Keratinocyte (primary cell): ENCODE measurements around the gene ATF4. TPM values are rescaled to one million over a fixed set of nuclear protein-coding genes. Genes with fewer than 3 reads are reported as not detected.

Experiments
- DNase-seq: peaks from one replicate; pipeline ENCODE4 v3.0.0-alpha.2; 2011; ENCODE audit warnings: low read depth, missing footprints, low spot score
- FAIRE-seq: peaks from 2 replicates; lab custom pipeline; 2011; peaks lifted over from hg19 to GRCh38; lab: Jason Lieb, UNC
- H2AFZ ChIP-seq: 2 replicates; pipeline ENCODE4 v1.6.0; 2012; ENCODE audit warnings: low read length, control low read depth, inconsistent platforms; ENCODE audit not compliant: control insufficient read depth
- H3K27ac ChIP-seq: 2 replicates; pipeline ENCODE4 v1.5.1; 2011; ENCODE audit warnings: low read length; ENCODE audit not compliant: control insufficient read depth, insufficient read depth
- H3K27me3 ChIP-seq: 3 replicates; pipeline ENCODE4 v1.6.0; 2011; ENCODE audit warnings: low read length; ENCODE audit not compliant: control insufficient read depth, insufficient read depth; ENCODE audit errors: extremely low read depth
- H3K36me3 ChIP-seq, 2 experiments: 2 replicates in 1 of 2; 3 replicates in 1 of 2; pipeline ENCODE4 v1.5.1; 2011; ENCODE audit warnings: low read length in 2 of 2, mild to moderate bottlenecking in 1 of 2; ENCODE audit not compliant: control insufficient read depth in 2 of 2, insufficient read depth in 2 of 2; ENCODE audit errors: extremely low read depth in 1 of 2
- H3K4me1 ChIP-seq: 3 replicates; pipeline ENCODE4 v1.5.1; 2011; ENCODE audit warnings: low read length; ENCODE audit not compliant: control insufficient read depth, insufficient read depth; ENCODE audit errors: extremely low read depth
- H3K4me2 ChIP-seq: 3 replicates; pipeline ENCODE4 v1.6.0; 2011; ENCODE audit warnings: low read depth, low read length; ENCODE audit not compliant: control insufficient read depth, insufficient read depth; ENCODE audit errors: extremely low read depth
- H3K4me3 ChIP-seq, 3 experiments: fragments of 200-600 bp in 1 of 3; sonication (generic) in 1 of 3; 2 replicates in 2 of 3; 3 replicates in 1 of 3; pipeline ENCODE4 v1.5.1; 2011 to 2016; ENCODE audit warnings: low read length in 3 of 3, mild to moderate bottlenecking in 3 of 3, control low read depth in 2 of 3, inconsistent platforms in 1 of 3, low read depth in 1 of 3, mixed read lengths in 1 of 3, mixed run types in 1 of 3, moderate library complexity in 1 of 3; ENCODE audit not compliant: control insufficient read depth in 2 of 3, insufficient read depth in 2 of 3; ENCODE audit errors: extremely low read depth in 1 of 3
- H3K79me2 ChIP-seq: 2 replicates; pipeline ENCODE4 v1.6.0; 2012; ENCODE audit warnings: low read length; ENCODE audit not compliant: control insufficient read depth, insufficient read depth
- H3K9ac ChIP-seq: 3 replicates; pipeline ENCODE4 v1.6.0; 2011; ENCODE audit warnings: low read length; ENCODE audit not compliant: control insufficient read depth, insufficient read depth; ENCODE audit errors: extremely low read depth
- H3K9me1 ChIP-seq: 3 replicates; pipeline ENCODE4 v1.6.0; 2011; ENCODE audit warnings: low read length; ENCODE audit not compliant: control insufficient read depth, insufficient read depth; ENCODE audit errors: extremely low read depth
- H3K9me3 ChIP-seq: 2 replicates; pipeline ENCODE4 v1.5.1; 2012; ENCODE audit warnings: low read depth, low read length; ENCODE audit not compliant: control insufficient read depth
- H4K20me1 ChIP-seq: 3 replicates; pipeline ENCODE4 v1.6.0; 2011; ENCODE audit warnings: low read length; ENCODE audit not compliant: control insufficient read depth, insufficient read depth; ENCODE audit errors: extremely low read depth
- EZH2 ChIP-seq: IDR thresholded peaks from one replicate; pipeline ENCODE4 v1.6.1; 2012; ENCODE audit warnings: inconsistent platforms, mild to moderate bottlenecking, low read length, moderate library complexity
- dilution Hi-C: fragments of 300-500 bp; cut with MboI; formaldehyde crosslinking; loops from one replicate; pipeline ENCODE4 v1.7.0; 2020; ENCODE audit warnings: low sequenced_read_pairs; ENCODE audit not compliant: extremely low pct_ligation_motif_present
- polyA plus RNA-seq, 5 experiments: library from polyadenylated mRNA; depleted of rRNA in 3 of 5; stranded (reverse) in 3 of 5; stranded (forward) in 1 of 5; unstranded in 1 of 5; fragments of >200 nt; gene quantifications; 1 replicate in 1 of 5; 2 replicates in 3 of 5; 3 replicates in 1 of 5; pipeline versions ENCODE4 v1.2.1 to v1.2.3, GENCODE V29; 2011 to 2012; ENCODE audit warnings: missing spikeins in 2 of 5, low read depth in 1 of 5, low replicate concordance in 1 of 5
- TF ChIP-seq, protein P1 (sequence below), 3 experiments: IDR thresholded peaks in 1 of 3; conservative IDR thresholded peaks in 1 of 3; optimal IDR thresholded peaks in 1 of 3; 2 replicates in 2 of 3; 3 replicates in 1 of 3; pipeline versions ENCODE3 to v1.5.1; 2011; ENCODE audit warnings: low read length in 3 of 3, mild to moderate bottlenecking in 3 of 3, moderate library complexity in 2 of 3, control low read depth in 1 of 3, inconsistent platforms in 1 of 3; ENCODE audit not compliant: insufficient read depth in 2 of 3; ENCODE audit errors: extremely low read depth in 1 of 3

ATF4 gene
- polyA plus RNA-seq, 1 donor (not counting 4 experiments of a cell fraction or from before 2014, with no cell fraction given) = 629 TPM

DNA sequence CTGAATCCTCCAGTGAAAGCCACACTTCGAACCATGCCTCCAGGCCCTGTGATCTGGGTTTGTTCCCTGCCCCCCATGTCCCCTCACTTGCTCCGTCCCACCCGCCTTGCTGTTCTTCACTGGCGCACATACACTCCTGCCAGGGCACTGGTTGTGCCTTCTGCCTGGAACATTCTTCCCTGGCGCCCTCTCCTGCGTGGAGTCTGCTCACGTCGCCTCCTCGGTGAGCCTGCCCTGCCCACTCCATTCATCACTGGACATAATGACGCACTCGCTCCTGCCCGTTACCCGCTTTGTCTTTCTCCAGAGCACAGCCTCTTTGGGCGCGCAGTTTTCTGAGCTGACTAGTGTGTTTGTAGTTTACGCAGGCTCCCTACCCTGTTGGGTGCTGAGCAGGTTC, 39.3 kb upstream of the ATF4 start:
- no peak overlapping the region for H3K27ac ChIP-seq
- H3K9me3 ChIP-seq = no peaks in the 10 kb centered on the region
- no peak overlapping the region for H2AFZ ChIP-seq
- dilution Hi-C loops = no loop called here
- FAIRE-seq = no peak
- H3K27me3 ChIP-seq = no peaks in the 10 kb centered on the region
- no peaks in the 10 kb centered on the region for H3K4me1 ChIP-seq
- H3K4me3 ChIP-seq = no peak overlapping the region
- no peaks in the 10 kb centered on the region for H3K9me1 ChIP-seq
- H3K79me2 ChIP-seq = no peaks in the 10 kb centered on the region
- no peaks in the 10 kb centered on the region for H4K20me1 ChIP-seq
- DNase-seq = no peak
- no peak overlapping the region for H3K4me2 ChIP-seq
- H3K36me3 ChIP-seq = no peaks in the 10 kb centered on the region
- H3K9ac ChIP-seq = no peak overlapping the region
- TF ChIP-seq EZH2 = no peak
- TF ChIP-seq, protein P1, sequence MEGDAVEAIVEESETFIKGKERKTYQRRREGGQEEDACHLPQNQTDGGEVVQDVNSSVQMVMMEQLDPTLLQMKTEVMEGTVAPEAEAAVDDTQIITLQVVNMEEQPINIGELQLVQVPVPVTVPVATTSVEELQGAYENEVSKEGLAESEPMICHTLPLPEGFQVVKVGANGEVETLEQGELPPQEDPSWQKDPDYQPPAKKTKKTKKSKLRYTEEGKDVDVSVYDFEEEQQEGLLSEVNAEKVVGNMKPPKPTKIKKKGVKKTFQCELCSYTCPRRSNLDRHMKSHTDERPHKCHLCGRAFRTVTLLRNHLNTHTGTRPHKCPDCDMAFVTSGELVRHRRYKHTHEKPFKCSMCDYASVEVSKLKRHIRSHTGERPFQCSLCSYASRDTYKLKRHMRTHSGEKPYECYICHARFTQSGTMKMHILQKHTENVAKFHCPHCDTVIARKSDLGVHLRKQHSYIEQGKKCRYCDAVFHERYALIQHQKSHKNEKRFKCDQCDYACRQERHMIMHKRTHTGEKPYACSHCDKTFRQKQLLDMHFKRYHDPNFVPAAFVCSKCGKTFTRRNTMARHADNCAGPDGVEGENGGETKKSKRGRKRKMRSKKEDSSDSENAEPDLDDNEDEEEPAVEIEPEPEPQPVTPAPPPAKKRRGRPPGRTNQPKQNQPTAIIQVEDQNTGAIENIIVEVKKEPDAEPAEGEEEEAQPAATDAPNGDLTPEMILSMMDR (optimal IDR thresholded peaks at IDR 0.05 in 1 of 3, IDR thresholded peaks at IDR 0.05 in 1 of 3, conservative IDR thresholded peaks at IDR 0.05 in 1 of 3; ENCODE audit: extremely low read depth in 1 of 3, insufficient read depth in 2 of 3, low read length in 3 of 3) = no peak

DNA sequence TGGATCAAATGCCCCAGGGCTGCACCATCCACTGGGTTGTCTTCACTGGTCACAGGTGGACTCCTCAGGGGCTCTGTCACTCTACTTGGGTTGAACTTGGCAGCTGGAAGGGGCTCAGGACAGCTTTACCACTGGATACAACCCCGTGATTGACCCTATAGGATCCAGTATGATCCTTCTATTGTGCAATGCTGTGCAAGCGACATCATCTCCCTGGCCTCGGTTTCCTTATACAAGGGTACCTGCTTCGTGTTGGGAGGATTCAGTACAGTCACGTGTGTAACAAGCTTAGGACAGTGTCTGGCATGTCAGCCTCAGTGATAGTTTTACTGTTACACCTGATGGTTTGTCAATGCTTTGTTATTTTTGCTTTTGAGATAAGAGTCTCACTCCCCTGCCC, 38.8 kb upstream of the ATF4 start:
- H3K9ac ChIP-seq = no peak overlapping the region
- H3K4me2 ChIP-seq = no peak overlapping the region
- no peaks in the 10 kb centered on the region for H3K79me2 ChIP-seq
- no peak for TF ChIP-seq EZH2
- TF ChIP-seq, protein P1 (optimal IDR thresholded peaks at IDR 0.05 in 1 of 3, IDR thresholded peaks at IDR 0.05 in 1 of 3, conservative IDR thresholded peaks at IDR 0.05 in 1 of 3; ENCODE audit: extremely low read depth in 1 of 3, insufficient read depth in 2 of 3, low read length in 3 of 3) = no peak
- no peak overlapping the region for H3K27ac ChIP-seq
- H3K4me3 ChIP-seq = no peak overlapping the region
- no peaks in the 10 kb centered on the region for H3K4me1 ChIP-seq
- H3K9me3 ChIP-seq = no peaks in the 10 kb centered on the region
- H4K20me1 ChIP-seq = no peaks in the 10 kb centered on the region
- no peaks in the 10 kb centered on the region for H3K27me3 ChIP-seq
- FAIRE-seq (no peak), DNase-seq (no peak)
- H3K9me1 ChIP-seq = no peaks in the 10 kb centered on the region
- H2AFZ ChIP-seq = no peak overlapping the region
- dilution Hi-C loops = no loop called here
- H3K36me3 ChIP-seq = no peaks in the 10 kb centered on the region
